PFSK-1 (cell line): ENCODE measurements around the gene ANKRD2.

Experiments
- FOXP2 ChIP-seq: optimal IDR thresholded peaks from 2 replicates; pipeline ENCODE3; 2011; ENCODE audit warnings: borderline replicate concordance, control low read depth, inconsistent platforms; ENCODE audit not compliant: insufficient read depth; ENCODE audit errors: extremely low read length, extremely low read depth
- POLR2AphosphoS5 ChIP-seq: IDR thresholded peaks from 2 replicates; pipeline ENCODE4 v1.6.1; 2012; ENCODE audit warnings: low read depth, mild to moderate bottlenecking, control low read depth, low read length, moderate library complexity
- REST ChIP-seq, 2 experiments: IDR thresholded peaks; 2 replicates each; pipeline versions ENCODE4 v1.6.1 to v1.8.0; 2011 to 2012; ENCODE audit warnings: low read depth in 2 of 2, low read length in 2 of 2, control low read depth in 1 of 2, inconsistent platforms in 1 of 2, mild to moderate bottlenecking in 1 of 2, moderate library complexity in 1 of 2; ENCODE audit not compliant: insufficient read depth in 1 of 2
- SIN3A ChIP-seq: IDR thresholded peaks from 2 replicates; pipeline ENCODE4 v1.6.1; 2012; ENCODE audit warnings: mild to moderate bottlenecking, low read length, moderate library complexity, borderline replicate concordance; ENCODE audit not compliant: insufficient read depth
- TAF1 ChIP-seq: IDR thresholded peaks from 2 replicates; pipeline ENCODE4 v1.6.1; 2012; ENCODE audit warnings: low read length, control low read depth, borderline replicate concordance; ENCODE audit not compliant: insufficient read depth

ANKRD2 gene

GRCh38 chr10:97632949-97633884, 60.6 kb downstream of the ANKRD2 start, which contains the start of gene MORN4:
Gene MORN4 (minus strand): TSS chr10:97633500. CDS start chr10:97619653, 13,847 bp downstream.
- peak; percentile 39; the same call in 1 of the 2 replicates for TF ChIP-seq SIN3A
- no peak for TF ChIP-seq REST (IDR thresholded peaks at IDR 0.05; ENCODE audit: insufficient read depth in 1 of 2, low read depth in 2 of 2, low read length in 2 of 2)
- TF ChIP-seq FOXP2: no peak
- no peak for TF ChIP-seq POLR2AphosphoS5
- no peak for TF ChIP-seq TAF1
